ENCODE results near the gene SCN9A. TPM values are rescaled to one million over a fixed set of nuclear protein-coding genes. Genes with fewer than 3 reads are reported as not detected.

The SCN9A gene
- total and polyA plus RNA-seq, 2 donors (not counting 1 experiment from before 2014, with no cell fraction given), result 64.2 to 105 TPM

DNA sequence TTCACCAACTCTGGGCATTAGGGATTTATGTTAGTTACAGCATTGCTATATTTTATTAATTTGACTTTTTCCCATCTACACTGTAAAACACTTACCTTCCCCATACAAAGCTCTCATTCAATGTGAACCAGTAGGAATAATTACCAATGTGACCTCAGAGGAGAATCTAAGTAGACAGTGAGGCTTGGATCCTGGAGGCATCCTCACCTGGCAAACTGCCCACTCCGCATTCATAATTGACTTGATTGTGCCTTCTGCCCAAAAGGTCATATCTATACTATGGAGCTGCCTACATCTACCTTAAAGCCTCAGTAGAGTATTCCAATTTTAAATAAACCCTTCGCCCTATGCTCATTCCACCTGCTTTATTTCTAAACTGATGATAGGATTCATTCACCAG is 202.5 kb downstream of the SCN9A start:
- Histone ChIP-seq H3K36me3 (ENCODE audit: control insufficient read depth, insufficient read depth, low read length) (no peaks in the 10 kb centered on the region), H3K9me3 (ENCODE audit: control insufficient read depth, insufficient read depth, low read depth, low read length) (no peaks in the 10 kb centered on the region), H4K20me1 (ENCODE audit: control insufficient read depth, extremely low read depth, insufficient read depth, low read length) (no peaks in the 10 kb centered on the region), H3K4me3 (replicated peaks in 1 of 4; ENCODE audit: control extremely low read depth in 1 of 4, insufficient read depth in 1 of 4, low read depth in 3 of 4, low read length in 4 of 4) (no peak overlapping the region), H3K4me1 (ENCODE audit: control insufficient read depth, extremely low read depth, insufficient read depth, low read length) (no peaks in the 10 kb centered on the region), H3K27ac (ENCODE audit: insufficient read depth, low read length) (no peak overlapping the region), H3K4me2 (ENCODE audit: extremely low read depth, insufficient read depth, low read length) (no peak overlapping the region), H2AFZ (ENCODE audit: low read length) (no peak overlapping the region), H3K27me3 (ENCODE audit: control insufficient read depth, insufficient read depth, low read length) (no peaks in the 10 kb centered on the region), H3K9ac (ENCODE audit: insufficient read depth, low read length) (no peak overlapping the region), H3K79me2 (ENCODE audit: control insufficient read depth, insufficient read depth, low read length) (no peaks in the 10 kb centered on the region)
- DNase-seq (ENCODE audit: low read depth in 2 of 2), result no peak
- TF ChIP-seq, protein P1, sequence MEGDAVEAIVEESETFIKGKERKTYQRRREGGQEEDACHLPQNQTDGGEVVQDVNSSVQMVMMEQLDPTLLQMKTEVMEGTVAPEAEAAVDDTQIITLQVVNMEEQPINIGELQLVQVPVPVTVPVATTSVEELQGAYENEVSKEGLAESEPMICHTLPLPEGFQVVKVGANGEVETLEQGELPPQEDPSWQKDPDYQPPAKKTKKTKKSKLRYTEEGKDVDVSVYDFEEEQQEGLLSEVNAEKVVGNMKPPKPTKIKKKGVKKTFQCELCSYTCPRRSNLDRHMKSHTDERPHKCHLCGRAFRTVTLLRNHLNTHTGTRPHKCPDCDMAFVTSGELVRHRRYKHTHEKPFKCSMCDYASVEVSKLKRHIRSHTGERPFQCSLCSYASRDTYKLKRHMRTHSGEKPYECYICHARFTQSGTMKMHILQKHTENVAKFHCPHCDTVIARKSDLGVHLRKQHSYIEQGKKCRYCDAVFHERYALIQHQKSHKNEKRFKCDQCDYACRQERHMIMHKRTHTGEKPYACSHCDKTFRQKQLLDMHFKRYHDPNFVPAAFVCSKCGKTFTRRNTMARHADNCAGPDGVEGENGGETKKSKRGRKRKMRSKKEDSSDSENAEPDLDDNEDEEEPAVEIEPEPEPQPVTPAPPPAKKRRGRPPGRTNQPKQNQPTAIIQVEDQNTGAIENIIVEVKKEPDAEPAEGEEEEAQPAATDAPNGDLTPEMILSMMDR (conservative IDR thresholded peaks at IDR 0.05 in 1 of 2, IDR thresholded peaks at IDR 0.05 in 1 of 2; ENCODE audit: low read depth in 1 of 2, low read length in 2 of 2), result no peak
- no peak for TF ChIP-seq EZH2 (IDR thresholded peaks at IDR 0.05; ENCODE audit: low read length, missing control alignments)

GRCh38 chr2:166171216-166171615 is 204.5 kb downstream of the SCN9A start:
- Histone ChIP-seq H3K9ac (ENCODE audit: insufficient read depth, low read length) (no peak overlapping the region), H3K9me3 (ENCODE audit: control insufficient read depth, insufficient read depth, low read depth, low read length) (no peaks in the 10 kb centered on the region), H3K27me3 (ENCODE audit: control insufficient read depth, insufficient read depth, low read length) (no peaks in the 10 kb centered on the region), H3K4me1 (ENCODE audit: control insufficient read depth, extremely low read depth, insufficient read depth, low read length) (no peaks in the 10 kb centered on the region), H3K27ac (ENCODE audit: insufficient read depth, low read length) (no peak overlapping the region), H3K4me2 (ENCODE audit: extremely low read depth, insufficient read depth, low read length) (no peak overlapping the region), H2AFZ (ENCODE audit: low read length) (no peak overlapping the region), H4K20me1 (ENCODE audit: control insufficient read depth, extremely low read depth, insufficient read depth, low read length) (no peaks in the 10 kb centered on the region), H3K4me3 (replicated peaks in 1 of 4; ENCODE audit: control extremely low read depth in 1 of 4, insufficient read depth in 1 of 4, low read depth in 3 of 4, low read length in 4 of 4) (no peak overlapping the region), H3K36me3 (ENCODE audit: control insufficient read depth, insufficient read depth, low read length) (no peaks in the 10 kb centered on the region), H3K79me2 (ENCODE audit: control insufficient read depth, insufficient read depth, low read length) (no peaks in the 10 kb centered on the region)
- DNase-seq (ENCODE audit: low read depth in 2 of 2), result no peak
- TF ChIP-seq, protein P1 (conservative IDR thresholded peaks at IDR 0.05 in 1 of 2, IDR thresholded peaks at IDR 0.05 in 1 of 2; ENCODE audit: low read depth in 1 of 2, low read length in 2 of 2), result no peak
- TF ChIP-seq EZH2 (IDR thresholded peaks at IDR 0.05; ENCODE audit: low read length, missing control alignments), result no peak

DNA sequence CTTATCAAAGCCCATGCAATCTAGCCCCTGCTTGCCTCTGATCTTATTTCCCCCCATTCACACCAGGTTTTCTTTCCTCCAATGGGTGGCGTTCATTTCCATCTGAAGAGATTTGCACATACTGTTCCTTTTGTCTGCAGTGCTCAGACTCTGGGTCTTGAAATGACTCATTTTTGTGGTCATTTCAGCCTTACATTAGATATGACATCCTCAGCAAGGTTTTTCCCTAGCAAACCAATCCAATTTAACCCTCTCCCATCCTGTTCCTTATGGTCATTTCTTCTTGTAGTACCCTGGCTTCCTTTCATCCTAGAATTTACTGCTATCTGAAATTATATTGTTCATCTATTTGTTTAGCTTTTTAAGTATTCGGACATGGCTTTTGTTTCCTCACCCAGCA is 205.4 kb downstream of the SCN9A start:
- H3K9me3 ChIP-seq (ENCODE audit: control insufficient read depth, insufficient read depth, low read depth, low read length), result no peaks in the 10 kb centered on the region
- H3K4me3 ChIP-seq (replicated peaks in 1 of 4; ENCODE audit: control extremely low read depth in 1 of 4, insufficient read depth in 1 of 4, low read depth in 3 of 4, low read length in 4 of 4), result no peak overlapping the region
- DNase-seq (ENCODE audit: low read depth in 2 of 2), result peak; percentile 54 to 75
- no peak overlapping the region for H3K4me2 ChIP-seq (ENCODE audit: extremely low read depth, insufficient read depth, low read length)
- H3K27me3 ChIP-seq (ENCODE audit: control insufficient read depth, insufficient read depth, low read length), result no peaks in the 10 kb centered on the region
- H2AFZ ChIP-seq (ENCODE audit: low read length), result no peak overlapping the region
- no peaks in the 10 kb centered on the region for H3K79me2 ChIP-seq (ENCODE audit: control insufficient read depth, insufficient read depth, low read length)
- H4K20me1 ChIP-seq (ENCODE audit: control insufficient read depth, extremely low read depth, insufficient read depth, low read length), result no peaks in the 10 kb centered on the region
- H3K36me3 ChIP-seq (ENCODE audit: control insufficient read depth, insufficient read depth, low read length), result no peaks in the 10 kb centered on the region
- TF ChIP-seq EZH2 (IDR thresholded peaks at IDR 0.05; ENCODE audit: low read length, missing control alignments), result no peak
- TF ChIP-seq, protein P1 (conservative IDR thresholded peaks at IDR 0.05 in 1 of 2, IDR thresholded peaks at IDR 0.05 in 1 of 2; ENCODE audit: low read depth in 1 of 2, low read length in 2 of 2), result no peak
- H3K9ac ChIP-seq (ENCODE audit: insufficient read depth, low read length), result no peak overlapping the region
- no peak overlapping the region for H3K27ac ChIP-seq (ENCODE audit: insufficient read depth, low read length)
- H3K4me1 ChIP-seq (ENCODE audit: control insufficient read depth, extremely low read depth, insufficient read depth, low read length), result no peaks in the 10 kb centered on the region

All from fibroblast of lung (primary cell).